PC-9 (cell line): ENCODE data around the gene H6PD. TPM values are rescaled to one million over a fixed set of nuclear protein-coding genes. Genes with fewer than 3 reads are reported as not detected.

Experiments
- BruUV-seq: library from RNA; stranded (reverse); fragments of 400-500 nt; replicated peaks from 2 replicates; lab custom pipeline; 2021; lab: Mats Ljungman, UMichigan
- CTCF ChIA-PET: fragments of 300-600 bp; sonication (Branson Sonifier 250); formaldehyde crosslinking; loops from one replicate; lab custom pipeline; 2022; ENCODE audit warnings: antibody characterized with exemption; lab: Charles Lee
- POLR2A ChIA-PET: fragments of 300-600 bp; sonication (Branson Sonifier 250); formaldehyde crosslinking; loops from one replicate; lab custom pipeline; 2022; ENCODE audit warnings: antibody characterized with exemption; ENCODE audit not compliant: unreplicated experiment; lab: Charles Lee
- DNase-seq, 2 experiments: peaks; one replicate each; pipeline versions ENCODE4 v3.0.0 to v3.0.0-alpha.2; 2015 to 2022; ENCODE audit warnings: mixed read lengths in 1 of 2
- H2AFZ ChIP-seq: fragments of 200-600 bp; sonication (generic); 2 replicates; pipeline ENCODE4 v1.8.1; 2017; ENCODE audit warnings: antibody characterized with exemption
- H3F3A ChIP-seq: fragments of 200-600 bp; sonication (generic); 2 replicates; pipeline ENCODE4 v1.8.1; 2017; ENCODE audit warnings: antibody characterized with exemption, mild to moderate bottlenecking, low read depth; ENCODE audit not compliant: insufficient read depth
- H3K27ac ChIP-seq: fragments of 200-600 bp; sonication (generic); 2 replicates; pipeline ENCODE4 v1.6.1; 2016; ENCODE audit warnings: mixed run types
- H3K27me3 ChIP-seq: fragments of 200-600 bp; sonication (generic); 2 replicates; pipeline ENCODE4 v1.6.1; 2016; ENCODE audit warnings: low read depth, mixed run types; ENCODE audit not compliant: insufficient read depth
- H3K36me3 ChIP-seq: fragments of 200-600 bp; sonication (generic); 2 replicates; pipeline ENCODE4 v1.6.1; 2016; ENCODE audit warnings: low read depth, mixed run types
- H3K4me1 ChIP-seq: fragments of 200-600 bp; sonication (generic); replicated peaks from 2 replicates; pipeline ENCODE4 v1.6.1; 2016; ENCODE audit warnings: mixed run types; ENCODE audit not compliant: insufficient read depth
- H3K4me2 ChIP-seq: fragments of 200-600 bp; sonication (generic); 2 replicates; pipeline ENCODE4 v1.6.1; 2017; ENCODE audit warnings: mixed run types
- H3K4me3 ChIP-seq: fragments of 200-600 bp; sonication (generic); 2 replicates; pipeline ENCODE4 v1.6.1; 2016; ENCODE audit warnings: mixed run types
- H3K79me2 ChIP-seq: fragments of 200-600 bp; sonication (generic); 2 replicates; pipeline ENCODE4 v1.6.1; 2017; ENCODE audit warnings: low read depth, mixed run types
- H3K9me2 ChIP-seq: fragments of 200-600 bp; sonication (generic); 2 replicates; pipeline ENCODE4 v1.8.1; 2017; ENCODE audit warnings: mild to moderate bottlenecking; ENCODE audit not compliant: insufficient read depth
- H3K9me3 ChIP-seq: fragments of 200-600 bp; sonication (generic); 2 replicates; pipeline ENCODE4 v1.8.1; 2016; ENCODE audit warnings: low read depth; ENCODE audit not compliant: insufficient read depth
- H4K20me1 ChIP-seq: fragments of 200-600 bp; sonication (generic); 2 replicates; pipeline ENCODE4 v1.8.1; 2017; ENCODE audit not compliant: insufficient read depth
- EZH2 ChIP-seq: fragments of 200-600 bp; sonication (generic); IDR thresholded peaks from 2 replicates; pipeline ENCODE4 v1.8.0; 2017; ENCODE audit warnings: antibody characterized with exemption, low read depth
- intact Hi-C: fragments of 100-400 bp; cut with micrococcal nuclease; formaldehyde crosslinking; loops from one replicate; pipeline ENCODE4 v1.10.0; 2022; ENCODE audit not compliant: unreplicated experiment
- total RNA-seq: library from RNA; stranded (reverse); gene quantifications from 2 replicates; pipeline ENCODE4 v1.2.3, GENCODE V29; 2021
- TF ChIP-seq, protein P1 (sequence below): fragments of 200-600 bp; sonication (generic); conservative IDR thresholded peaks from 2 replicates; pipeline ENCODE4 v1.6.1; 2017; ENCODE audit warnings: mixed run types, antibody characterized with exemption, mild to moderate bottlenecking, moderate library complexity

Gene H6PD
- total RNA-seq, 1 experiment from 2014 or later, result 31.1 TPM

DNA sequence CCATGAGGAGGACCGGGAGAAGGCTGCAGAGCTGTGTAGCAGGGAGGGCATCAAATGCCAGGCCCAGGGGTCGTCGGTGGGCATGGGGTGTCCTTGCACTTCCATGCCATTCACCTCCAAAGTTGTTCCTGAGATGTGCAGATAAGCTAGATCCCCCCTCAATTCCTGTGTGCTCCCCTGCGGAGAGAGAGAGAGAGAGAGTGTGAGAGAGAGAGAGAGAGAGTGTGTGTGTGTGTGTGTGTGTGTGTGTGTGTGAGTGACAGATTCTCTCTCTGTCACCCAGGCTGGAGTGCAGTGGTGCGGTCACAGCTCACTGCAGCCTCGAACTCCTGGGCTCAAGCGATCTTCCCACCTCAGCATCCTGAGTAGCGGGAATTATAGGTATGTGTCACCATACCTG, 74.5 kb downstream of the H6PD start:
- H3K79me2 ChIP-seq, result peaks cover 57% of the 10 kb centered on the region
- TF ChIP-seq EZH2, result no peak
- TF ChIP-seq, protein P1, sequence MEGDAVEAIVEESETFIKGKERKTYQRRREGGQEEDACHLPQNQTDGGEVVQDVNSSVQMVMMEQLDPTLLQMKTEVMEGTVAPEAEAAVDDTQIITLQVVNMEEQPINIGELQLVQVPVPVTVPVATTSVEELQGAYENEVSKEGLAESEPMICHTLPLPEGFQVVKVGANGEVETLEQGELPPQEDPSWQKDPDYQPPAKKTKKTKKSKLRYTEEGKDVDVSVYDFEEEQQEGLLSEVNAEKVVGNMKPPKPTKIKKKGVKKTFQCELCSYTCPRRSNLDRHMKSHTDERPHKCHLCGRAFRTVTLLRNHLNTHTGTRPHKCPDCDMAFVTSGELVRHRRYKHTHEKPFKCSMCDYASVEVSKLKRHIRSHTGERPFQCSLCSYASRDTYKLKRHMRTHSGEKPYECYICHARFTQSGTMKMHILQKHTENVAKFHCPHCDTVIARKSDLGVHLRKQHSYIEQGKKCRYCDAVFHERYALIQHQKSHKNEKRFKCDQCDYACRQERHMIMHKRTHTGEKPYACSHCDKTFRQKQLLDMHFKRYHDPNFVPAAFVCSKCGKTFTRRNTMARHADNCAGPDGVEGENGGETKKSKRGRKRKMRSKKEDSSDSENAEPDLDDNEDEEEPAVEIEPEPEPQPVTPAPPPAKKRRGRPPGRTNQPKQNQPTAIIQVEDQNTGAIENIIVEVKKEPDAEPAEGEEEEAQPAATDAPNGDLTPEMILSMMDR, result no peak
- POLR2A ChIA-PET, result no interaction called here
- intact Hi-C loops, result no loop called here
- BruUV-seq, result no TSS peak
- no peaks in the 10 kb centered on the region for H4K20me1 ChIP-seq
- no peaks in the 10 kb centered on the region for H3K4me1 ChIP-seq
- no peaks in the 10 kb centered on the region for H3K9me3 ChIP-seq
- no peak overlapping the region for H2AFZ ChIP-seq
- H3K4me3 ChIP-seq, result no peak overlapping the region
- H3K36me3 ChIP-seq, result no peaks in the 10 kb centered on the region
- no peaks in the 10 kb centered on the region for H3K9me2 ChIP-seq
- CTCF ChIA-PET, result interaction anchor here (0.5 kb wide), 2 partner anchors 16 to 104 kb away, joined by 6 to 9 read pairs; no protein-coding TSS in a partner anchor
- H3K4me2 ChIP-seq, result no peak overlapping the region
- H3K27me3 ChIP-seq, result no peaks in the 10 kb centered on the region
- H3F3A ChIP-seq, result no peaks in the 10 kb centered on the region
- no peak for DNase-seq
- no peak overlapping the region for H3K27ac ChIP-seq

DNA sequence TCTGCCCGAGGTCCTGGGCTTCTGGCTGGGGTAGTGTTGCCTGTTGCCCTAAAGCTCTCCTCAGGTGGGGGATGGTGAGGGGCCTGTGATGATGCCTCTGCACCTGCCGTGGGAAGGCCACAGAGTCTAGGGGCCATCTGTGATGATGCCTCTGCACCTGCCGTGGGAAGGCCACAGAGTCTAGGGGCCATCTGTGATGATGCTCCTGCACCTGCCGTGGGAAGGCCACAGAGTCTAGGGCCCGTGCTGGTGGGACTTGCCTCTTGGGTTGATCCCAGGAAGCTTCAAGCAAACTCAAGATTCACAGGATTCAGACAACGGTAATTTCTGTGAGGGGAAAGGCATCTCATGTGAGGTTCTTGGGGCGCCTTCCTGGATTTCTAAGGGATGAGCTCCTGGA, 75.4 kb downstream of the H6PD start:
- no peak overlapping the region for H2AFZ ChIP-seq
- H3K36me3 ChIP-seq, result no peaks in the 10 kb centered on the region
- H3K79me2 ChIP-seq, result peaks cover 48% of the 10 kb centered on the region
- no peaks in the 10 kb centered on the region for H3K4me1 ChIP-seq
- H3K27me3 ChIP-seq, result no peaks in the 10 kb centered on the region
- no peaks in the 10 kb centered on the region for H3K9me3 ChIP-seq
- intact Hi-C loops, result no loop called here
- H3K4me2 ChIP-seq, result no peak overlapping the region
- no peaks in the 10 kb centered on the region for H4K20me1 ChIP-seq
- ChIA-PET POLR2A (no interaction called here), CTCF (interaction anchor here (0.7 kb wide), 1 partner anchor 181 kb away, joined by 4 read pairs; no protein-coding TSS in a partner anchor)
- DNase-seq, result no peak
- BruUV-seq, result no TSS peak
- H3K27ac ChIP-seq, result no peak overlapping the region
- TF ChIP-seq, protein P1, result no peak
- TF ChIP-seq EZH2, result no peak
- no peak overlapping the region for H3K4me3 ChIP-seq
- no peaks in the 10 kb centered on the region for H3F3A ChIP-seq
- no peaks in the 10 kb centered on the region for H3K9me2 ChIP-seq

DNA sequence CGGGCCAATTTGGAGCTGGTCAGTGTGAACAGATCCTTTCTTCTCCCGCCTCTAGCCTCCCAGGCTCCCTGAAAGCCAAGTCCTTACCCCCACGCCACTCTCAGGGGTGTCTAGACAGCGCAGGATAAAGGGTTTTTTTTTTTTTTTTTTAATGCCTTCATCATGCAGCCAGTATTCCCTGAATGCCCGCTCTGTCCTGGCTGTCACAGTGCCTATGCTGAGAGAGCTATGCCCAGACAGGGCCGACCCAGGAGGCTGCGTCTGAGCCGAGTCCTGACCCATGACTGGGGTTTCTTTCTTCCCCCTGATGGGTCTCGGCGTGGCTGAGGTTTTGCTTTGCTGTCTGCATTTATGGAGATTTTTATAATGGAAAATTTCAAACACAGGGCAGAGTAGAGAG, 76.5 kb downstream of the H6PD start:
- Histone ChIP-seq H3K36me3 (no peaks in the 10 kb centered on the region), H4K20me1 (no peaks in the 10 kb centered on the region), H3K4me2 (no peak overlapping the region), H3K9me3 (no peaks in the 10 kb centered on the region), H3F3A (no peaks in the 10 kb centered on the region), H3K79me2 (peaks cover 44% of the 10 kb centered on the region), H3K4me1 (no peaks in the 10 kb centered on the region), H3K9me2 (no peaks in the 10 kb centered on the region), H3K4me3 (no peak overlapping the region), H3K27me3 (no peaks in the 10 kb centered on the region), H2AFZ (no peak overlapping the region), H3K27ac (no peak overlapping the region)
- no TSS peak for BruUV-seq
- ChIA-PET POLR2A (interaction anchor here (0.7 kb wide), 1 partner anchor 1482 kb away, joined by 3 read pairs; no protein-coding TSS in a partner anchor), CTCF (no interaction called here)
- DNase-seq, result no peak
- TF ChIP-seq EZH2, result no peak
- intact Hi-C loops, result no loop called here

DNA sequence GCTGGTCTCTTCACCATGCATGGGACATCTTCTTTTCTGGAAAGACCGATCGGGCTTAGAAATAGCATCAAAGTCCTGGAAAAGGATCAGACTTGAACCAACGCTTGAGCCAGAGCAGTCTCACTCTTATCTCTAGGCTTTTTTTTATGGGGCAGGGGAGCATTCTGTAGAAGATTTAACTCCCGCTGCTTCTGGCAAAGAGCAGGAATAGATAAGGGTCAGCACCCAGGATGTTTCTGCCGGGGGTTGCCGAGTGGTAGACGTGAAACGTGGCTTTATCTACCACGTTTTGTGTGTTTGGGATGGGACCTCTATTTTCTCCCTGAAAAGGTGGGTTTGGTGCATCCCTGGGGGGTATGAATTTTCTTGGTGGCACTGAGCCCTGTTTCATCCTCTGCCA, 76.9 kb downstream of the H6PD start:
- Histone ChIP-seq H3K27ac (no peak overlapping the region), H3K36me3 (no peaks in the 10 kb centered on the region), H4K20me1 (no peaks in the 10 kb centered on the region), H3K4me2 (no peak overlapping the region), H3K4me1 (no peaks in the 10 kb centered on the region), H3K79me2 (peaks cover 41% of the 10 kb centered on the region), H3K27me3 (no peaks in the 10 kb centered on the region), H3F3A (no peaks in the 10 kb centered on the region), H2AFZ (no peak overlapping the region), H3K9me2 (no peaks in the 10 kb centered on the region), H3K4me3 (no peak overlapping the region), H3K9me3 (no peaks in the 10 kb centered on the region)
- no peak for DNase-seq
- CTCF ChIA-PET, result no interaction called here
- POLR2A ChIA-PET, result interaction anchor here (0.7 kb wide), 1 partner anchor 1481 kb away, joined by 3 read pairs; no protein-coding TSS in a partner anchor
- intact Hi-C loops, result no loop called here
- TF ChIP-seq, protein P1, result no peak
- TF ChIP-seq EZH2, result no peak
- no TSS peak for BruUV-seq
